H1 (cell line): ENCODE data around the gene SEC14L5. TPM values are rescaled to one million over a fixed set of nuclear protein-coding genes. Genes with fewer than 3 reads are reported as not detected.

Experiments
- CTCF ChIA-PET: fragments of 300-600 bp; sonication (Branson Sonifier 250); formaldehyde crosslinking; loops from one replicate; lab custom pipeline; 2021; ENCODE audit not compliant: partially characterized antibody; lab: Charles Lee
- POLR2A ChIA-PET: fragments of 300-600 bp; sonication (Branson Sonifier 250); formaldehyde crosslinking; loops from one replicate; lab custom pipeline; 2021; ENCODE audit warnings: inconsistent platforms; ENCODE audit not compliant: partially characterized antibody; lab: Charles Lee
- DNase-seq, 2 experiments: peaks; one replicate each; pipeline versions ENCODE4 v3.0.0 to v3.0.0-alpha.2; 2010 to 2022; ENCODE audit warnings: low spot score in 2 of 2, low read depth in 1 of 2, mixed read lengths in 1 of 2
- FAIRE-seq: peaks from 2 replicates; lab custom pipeline; 2011; peaks lifted over from hg19 to GRCh38; lab: Jason Lieb, UNC
- H2AFZ ChIP-seq: 2 replicates; pipeline ENCODE4 v1.8.1; 2012; ENCODE audit warnings: low read length, inconsistent platforms
- H2AK5ac ChIP-seq: 2 replicates; pipeline ENCODE4 v1.6.1; 2013; ENCODE audit warnings: low read depth, low read length
- H2BK120ac ChIP-seq: replicated peaks from 2 replicates; pipeline ENCODE3; 2013; ENCODE audit warnings: low read depth, low read length, inconsistent platforms
- H2BK12ac ChIP-seq: 2 replicates; pipeline ENCODE4 v1.6.1; 2013; ENCODE audit warnings: low read depth, low read length
- H2BK15ac ChIP-seq: 2 replicates; pipeline ENCODE4 v1.6.1; 2013; ENCODE audit warnings: low read length
- H2BK20ac ChIP-seq: 2 replicates; pipeline ENCODE4 v1.6.1; 2013; ENCODE audit warnings: low read length
- H2BK5ac ChIP-seq: 2 replicates; pipeline ENCODE4 v1.6.1; 2013; ENCODE audit warnings: low read depth, low read length
- H3K14ac ChIP-seq: 2 replicates; pipeline ENCODE4 v1.6.1; 2013; ENCODE audit warnings: inconsistent platforms; ENCODE audit not compliant: insufficient read length
- H3K18ac ChIP-seq: 2 replicates; pipeline ENCODE4 v1.6.1; 2013; ENCODE audit warnings: low read length; ENCODE audit errors: extremely low read depth
- H3K23ac ChIP-seq: 2 replicates; pipeline ENCODE4 v1.6.1; 2013; ENCODE audit warnings: inconsistent platforms; ENCODE audit not compliant: insufficient read length
- H3K23me2 ChIP-seq: 2 replicates; pipeline ENCODE4 v1.6.1; 2013; ENCODE audit warnings: low read depth, low read length
- H3K27ac ChIP-seq: 2 replicates; pipeline ENCODE4 v1.6.1; 2011; ENCODE audit warnings: low read depth, low read length, inconsistent platforms
- H3K27me3 ChIP-seq, 4 experiments: replicated peaks in 1 of 4; 1 replicate in 1 of 4; 2 replicates in 3 of 4; pipeline versions ENCODE4 v1.6.1 to v1.8.1; 2011 to 2013; ENCODE audit warnings: low read length in 3 of 4, mild to moderate bottlenecking in 3 of 4, inconsistent platforms in 2 of 4, mixed read lengths in 2 of 4, moderate library complexity in 1 of 4; ENCODE audit not compliant: control insufficient read depth in 3 of 4, insufficient read depth in 3 of 4; ENCODE audit errors: extremely low read depth in 1 of 4
- H3K36me3 ChIP-seq, 4 experiments: 2 replicates each; pipeline versions ENCODE4 v1.6.1 to v1.8.1; 2011 to 2013; ENCODE audit warnings: mild to moderate bottlenecking in 4 of 4, low read length in 3 of 4, moderate library complexity in 2 of 4, control low read depth in 1 of 4, inconsistent platforms in 1 of 4; ENCODE audit not compliant: insufficient read depth in 4 of 4, control insufficient read depth in 2 of 4
- H3K4ac ChIP-seq: replicated peaks from 2 replicates; pipeline ENCODE3; 2013; ENCODE audit warnings: low read length, low read depth, mixed read lengths, inconsistent platforms; ENCODE audit not compliant: insufficient read length
- H3K4me1 ChIP-seq, 4 experiments: replicated peaks in 1 of 4; 1 replicate in 1 of 4; 2 replicates in 3 of 4; pipeline versions ENCODE4 v1.6.1 to v1.8.1; 2011 to 2013; ENCODE audit warnings: low read length in 3 of 4, inconsistent platforms in 2 of 4, mixed read lengths in 1 of 4; ENCODE audit not compliant: insufficient read depth in 4 of 4, control insufficient read depth in 3 of 4
- H3K4me2 ChIP-seq, 2 experiments: 2 replicates each; pipeline versions ENCODE4 v1.6.1 to v1.8.1; 2011 to 2013; ENCODE audit warnings: low read depth in 2 of 2, low read length in 2 of 2, control low read depth in 1 of 2, inconsistent platforms in 1 of 2, mild to moderate bottlenecking in 1 of 2; ENCODE audit not compliant: insufficient read depth in 1 of 2
- H3K4me3 ChIP-seq, 4 experiments: fragments of 200-600, 300-600 bp in 1 of 4; sonication (generic), shearing (Covaris generic), sonication (Bioruptor Twin) in 1 of 4; 2 replicates each; pipeline versions ENCODE4 v1.5.1 to v1.8.1; 2011 to 2016; ENCODE audit warnings: low read length in 4 of 4, low read depth in 3 of 4, control low read depth in 2 of 4, inconsistent platforms in 2 of 4, mild to moderate bottlenecking in 2 of 4, mixed read lengths in 1 of 4, moderate library complexity in 1 of 4; ENCODE audit not compliant: insufficient read depth in 2 of 4; ENCODE audit errors: extremely low read depth in 1 of 4
- H3K56ac ChIP-seq: replicated peaks from 2 replicates; pipeline ENCODE3; 2013; ENCODE audit warnings: low read depth, mild to moderate bottlenecking, mixed read lengths, low read length, inconsistent platforms; ENCODE audit not compliant: insufficient read length
- H3K79me1 ChIP-seq: 2 replicates; pipeline ENCODE4 v1.6.1; 2013; ENCODE audit warnings: low read depth, low read length, control low read depth
- H3K79me2 ChIP-seq, 2 experiments: 2 replicates each; pipeline versions ENCODE4 v1.6.1 to v1.8.1; 2012 to 2013; ENCODE audit warnings: low read length in 2 of 2, mild to moderate bottlenecking in 2 of 2, inconsistent platforms in 1 of 2; ENCODE audit not compliant: insufficient read depth in 2 of 2, control insufficient read depth in 1 of 2
- H3K9ac ChIP-seq, 4 experiments: replicated peaks in 1 of 4; 1 replicate in 1 of 4; 2 replicates in 3 of 4; pipeline versions ENCODE4 v1.6.1 to v1.8.1; 2011 to 2013; ENCODE audit warnings: low read depth in 3 of 4, low read length in 3 of 4, control low read depth in 2 of 4, mild to moderate bottlenecking in 2 of 4, moderate library complexity in 2 of 4, inconsistent platforms in 1 of 4; ENCODE audit errors: extremely low read depth in 1 of 4
- H3K9me3 ChIP-seq, 2 experiments: 2 replicates each; pipeline versions ENCODE4 v1.6.1 to v1.8.1; 2012 to 2013; ENCODE audit warnings: mild to moderate bottlenecking in 2 of 2, moderate library complexity in 2 of 2, control low read depth in 1 of 2, inconsistent platforms in 1 of 2, low read depth in 1 of 2, low read length in 1 of 2, mixed read lengths in 1 of 2; ENCODE audit not compliant: insufficient read depth in 2 of 2
- H4K20me1 ChIP-seq, 2 experiments: replicated peaks in 1 of 2; 2 replicates each; pipeline versions ENCODE3 to v1.8.1; 2011 to 2013; ENCODE audit warnings: inconsistent platforms in 2 of 2, low read length in 2 of 2, mild to moderate bottlenecking in 1 of 2; ENCODE audit not compliant: insufficient read depth in 2 of 2, control insufficient read depth in 1 of 2
- H4K5ac ChIP-seq: 2 replicates; pipeline ENCODE4 v1.6.1; 2013; ENCODE audit warnings: low read length, low read depth, mixed read lengths, inconsistent platforms; ENCODE audit not compliant: insufficient read length
- H4K8ac ChIP-seq: 2 replicates; pipeline ENCODE4 v1.8.0; 2013; ENCODE audit warnings: mild to moderate bottlenecking, moderate library complexity, low read length, inconsistent platforms; ENCODE audit not compliant: insufficient read depth; ENCODE audit errors: extremely low read depth
- H4K91ac ChIP-seq: replicated peaks from 2 replicates; pipeline ENCODE3; 2013; ENCODE audit warnings: low read length, mixed read lengths, inconsistent platforms; ENCODE audit not compliant: insufficient read length
- BRCA1 ChIP-seq: IDR thresholded peaks from 2 replicates; pipeline ENCODE4 v1.6.1; 2012; ENCODE audit warnings: low read depth, low read length, improper control_type of control experiment
- CBX5 ChIP-seq: fragments of 300-800, 300-1000 bp; sonication (generic); IDR thresholded peaks from 2 replicates; pipeline ENCODE4 v1.7.1; 2016; ENCODE audit warnings: antibody characterized with exemption, low read length, low read depth
- CBX8 ChIP-seq: fragments of 300-800, 300-1000 bp; sonication (generic); IDR thresholded peaks from 2 replicates; pipeline ENCODE4 v1.7.1; 2016; ENCODE audit warnings: low read depth, low read length, borderline replicate concordance
- CEBPB ChIP-seq: IDR thresholded peaks from 2 replicates; pipeline ENCODE4 v1.6.1; 2012; ENCODE audit warnings: low read depth, low read length
- CTBP2 ChIP-seq: IDR thresholded peaks from 2 replicates; pipeline ENCODE4 v1.7.0; 2011; ENCODE audit warnings: borderline replicate concordance, mild to moderate bottlenecking, moderate library complexity, mixed read lengths, low read length; ENCODE audit not compliant: insufficient read depth, insufficient read length
- E2F6 ChIP-seq: IDR thresholded peaks from 2 replicates; pipeline ENCODE4 v1.6.1; 2012; ENCODE audit warnings: inconsistent platforms
- EP300 ChIP-seq, 2 experiments: IDR thresholded peaks; 1 replicate in 1 of 2; 2 replicates in 1 of 2; pipeline ENCODE4 v1.6.1; 2011 to 2012; ENCODE audit warnings: low read depth in 2 of 2, low read length in 2 of 2, mild to moderate bottlenecking in 2 of 2, borderline replicate concordance in 1 of 2, inconsistent platforms in 1 of 2, moderate library complexity in 1 of 2
- POLR2AphosphoS5 ChIP-seq: IDR thresholded peaks from 2 replicates; pipeline ENCODE4 v1.6.1; 2011; ENCODE audit warnings: low read depth, low read length
- RFX5 ChIP-seq: IDR thresholded peaks from 2 replicates; pipeline ENCODE4 v1.6.1; 2011; ENCODE audit warnings: low read depth, low read length, improper control_type of control experiment, borderline replicate concordance
- SIN3A ChIP-seq, 2 experiments: IDR thresholded peaks in 1 of 2; conservative IDR thresholded peaks in 1 of 2; 2 replicates each; pipeline ENCODE4 v1.6.1; 2011 to 2012; ENCODE audit warnings: low read length in 2 of 2, improper control_type of control experiment in 1 of 2, low read depth in 1 of 2, mild to moderate bottlenecking in 1 of 2
- SP2 ChIP-seq: IDR thresholded peaks from 2 replicates; pipeline ENCODE4 v1.6.1; 2012; ENCODE audit warnings: mild to moderate bottlenecking, low read length, inconsistent platforms
- WGBS, 2 experiments: shearing (Covaris generic) in 1 of 2; methylation state at CpG; one replicate each; pipeline versions ENCODE4 v1.1.6 to v1.1.7; 2013 to 2015; ENCODE audit warnings: low lambda C conversion rate in 2 of 2, mixed read lengths in 2 of 2, inconsistent platforms in 1 of 2, low coverage in 1 of 2, missing lambda C conversion rate in 1 of 2; ENCODE audit not compliant: insufficient replicate concordance in 2 of 2, insufficient coverage in 1 of 2, insufficient read length in 1 of 2; ENCODE audit errors: extremely low coverage in 1 of 2, missing lambda C conversion rate in 1 of 2; 5-methylcytosine and 5-hydroxymethylcytosine counted together
- polyA plus RNA-seq, 7 experiments: library from polyadenylated mRNA; depleted of rRNA in 3 of 7; stranded (reverse) in 5 of 7; unstranded in 2 of 7; fragments of >200 nt in 5 of 7; fragments of 200-250 nt in 2 of 7; gene quantifications; 1 replicate in 5 of 7; 2 replicates in 1 of 7; 4 replicates in 1 of 7; pipeline versions ENCODE4 v1.2.1 to v1.2.3, GENCODE V29; 2011 to 2013; ENCODE audit warnings: missing spikeins in 2 of 7, mixed read lengths in 2 of 7
- total RNA-seq: library from RNA; stranded (reverse); fragmentation: NEBNext Ultra II Directional; extraction: Animal tissue kit (Norgen Biotek cat#: 25700); gene quantifications from 2 replicates; pipeline ENCODE4 v1.2.1, GENCODE V29; 2021

SEC14L5 gene
- total and polyA plus RNA-seq, 2 of the 8 experiments (the other 6 are each of a cell fraction or from before 2014, with no cell fraction given) = 1.9 to 3.0 TPM

- Histone ChIP-seq H2BK20ac (no peak overlapping the region), H3K18ac (no peak overlapping the region), H3K4me3 (no peak overlapping the region), H3K36me3 (no peaks in the 10 kb centered on the region), H3K4ac (no peak overlapping the region), H3K4me2 (no peak overlapping the region), H2AK5ac (no peak overlapping the region), H2AFZ (no peak overlapping the region), H3K27me3 (no peaks in the 10 kb centered on the region), H3K23ac (no peak overlapping the region), H4K5ac (no peak overlapping the region), H3K79me1 (no peaks in the 10 kb centered on the region), H3K23me2 (no peaks in the 10 kb centered on the region), H2BK120ac (no peak overlapping the region), H3K9ac (no peak overlapping the region), H4K20me1 (no peaks in the 10 kb centered on the region), H3K14ac (no peak overlapping the region), H3K79me2 (no peaks in the 10 kb centered on the region), H4K91ac (no peak overlapping the region), H3K9me3 (no peaks in the 10 kb centered on the region), H2BK15ac (no peak overlapping the region), H2BK5ac (no peak overlapping the region), H3K27ac (no peak overlapping the region), H4K8ac (no peak overlapping the region), H2BK12ac (no peak overlapping the region), H3K4me1 (peaks cover 0 to 2% (median 0%) of the 10 kb centered on the region in 4 experiments; a peak in 1 of 7 replicates), H3K56ac (no peak overlapping the region)
- 88% methylated on average over 6 of the region's 6 CpGs; no CpG with 5 or more reads in 1 of the 2 experiments for WGBS, 2 experiments
- POLR2A ChIA-PET = interaction anchor here (1.2 to 4.2 kb wide), 2 partner anchors 8 to 14 kb away, joined by 3 to 15 read pairs; partner anchors contain the start of gene NAGPA
- DNase-seq (no peak), FAIRE-seq (no peak)
- TF ChIP-seq E2F6 (no peak), CBX8 (no peak), CBX5 (no peak), CTBP2 (no peak), RFX5 (no peak), SIN3A (conservative IDR thresholded peaks at IDR 0.05 in 1 of 2, IDR thresholded peaks at IDR 0.05 in 1 of 2; ENCODE audit: low read depth in 1 of 2, low read length in 2 of 2) (no peak), BRCA1 (no peak), CEBPB (no peak), SP2 (no peak), POLR2AphosphoS5 (no peak), EP300 (IDR thresholded peaks at IDR 0.05; ENCODE audit: borderline replicate concordance in 1 of 2, low read depth in 2 of 2, low read length in 2 of 2) (no peak)
- CTCF ChIA-PET = interaction anchor here (0.6 to 1.4 kb wide), 5 partner anchors 10 to 409 kb away, joined by 3 to 9 read pairs (median 3); no protein-coding TSS in a partner anchor
These were observed 61.6 kb downstream of the SEC14L5 start for GRCh38 chr16:5019775-5020174.
